GM12878 (cell line): ENCODE results near the gene CDC42BPB. TPM values are rescaled to one million over a fixed set of nuclear protein-coding genes. Genes with fewer than 3 reads are reported as not detected.

Experiments
- ATAC-seq: fragments of 200-7000 bp; cut with Tn5 transposase; 3 replicates; pipeline ENCODE4 v1.9.1; 2020; ENCODE audit warnings: mild to moderate bottlenecking, moderate library complexity
- BruUV-seq: library from RNA; stranded (reverse); fragments of 400-500 nt; replicated peaks from 2 replicates; lab custom pipeline; 2021; lab: Mats Ljungman, UMichigan
- CTCF ChIA-PET: fragments of 300-600 bp; sonication (Branson Sonifier 250); formaldehyde crosslinking; extraction: SDS; loops from one replicate; lab custom pipeline; 2021; ENCODE audit warnings: inconsistent platforms; lab: Yijun Ruan, JAX
- POLR2A ChIA-PET: fragments of 350-600 bp; formaldehyde crosslinking; extraction: SDS; loops from one replicate; lab custom pipeline; 2021; ENCODE audit warnings: inconsistent platforms; lab: Charles Lee
- RAD21 ChIA-PET: fragments of 300-600 bp; sonication (Branson Sonifier 250); formaldehyde crosslinking; loops from one replicate; lab custom pipeline; 2023; ENCODE audit warnings: antibody characterized with exemption; ENCODE audit not compliant: unreplicated experiment; lab: Charles Lee
- SMC1A ChIA-PET: fragments of 300-600 bp; sonication (Branson Sonifier 250); formaldehyde crosslinking; loops from one replicate; lab custom pipeline; 2023; ENCODE audit not compliant: unreplicated experiment, uncharacterized antibody; lab: Charles Lee
- DNase-seq: peaks from one replicate; pipeline ENCODE4 v3.0.0-alpha.2; 2011; ENCODE audit warnings: low read depth, low spot score
- FAIRE-seq: peaks from 3 replicates; lab custom pipeline; 2011; peaks lifted over from hg19 to GRCh38; lab: Jason Lieb, UNC
- H2AFZ ChIP-seq: 2 replicates; pipeline ENCODE4 v1.6.0; 2011; ENCODE audit warnings: low read depth, low read length, control low read depth; ENCODE audit not compliant: control insufficient read depth
- H3K27ac ChIP-seq: 2 replicates; pipeline ENCODE4 v1.5.1; 2011; ENCODE audit warnings: control low read depth; ENCODE audit not compliant: control insufficient read depth, insufficient read depth
- H3K27me3 ChIP-seq, 2 experiments: replicated peaks in 1 of 2; 2 replicates each; pipeline versions ENCODE4 v1.6.0 to v1.6.1; 2011; ENCODE audit warnings: low read length in 1 of 2; ENCODE audit not compliant: control insufficient read depth in 2 of 2, insufficient read depth in 2 of 2
- H3K36me3 ChIP-seq, 2 experiments: 2 replicates each; pipeline ENCODE4 v1.5.1; 2011; ENCODE audit warnings: low read length in 1 of 2; ENCODE audit not compliant: control insufficient read depth in 2 of 2, insufficient read depth in 2 of 2
- H3K4me1 ChIP-seq: 2 replicates; pipeline ENCODE4 v1.6.1; 2011; ENCODE audit warnings: mild to moderate bottlenecking, low read length, moderate library complexity, mixed read lengths; ENCODE audit not compliant: control insufficient read depth, insufficient read depth
- H3K4me2 ChIP-seq: 2 replicates; pipeline ENCODE4 v1.6.0; 2011; ENCODE audit warnings: control low read depth; ENCODE audit not compliant: control insufficient read depth, insufficient read depth
- H3K4me3 ChIP-seq: fragments of 200-600 bp; sonication (generic); 2 replicates; pipeline ENCODE4 v1.5.1; 2016
- H3K79me2 ChIP-seq: 2 replicates; pipeline ENCODE4 v1.6.0; 2011; ENCODE audit warnings: low read length; ENCODE audit not compliant: control insufficient read depth, insufficient read depth
- H3K9ac ChIP-seq: 2 replicates; pipeline ENCODE4 v1.8.0; 2011; ENCODE audit warnings: low read length, control low read depth, mixed read lengths; ENCODE audit not compliant: control insufficient read depth, insufficient read depth
- H3K9me3 ChIP-seq: replicated peaks from 3 replicates; pipeline ENCODE4 v1.5.1; 2011; ENCODE audit warnings: mild to moderate bottlenecking, low read length; ENCODE audit not compliant: control insufficient read depth, insufficient read depth
- H4K20me1 ChIP-seq: 2 replicates; pipeline ENCODE4 v1.6.0; 2011; ENCODE audit not compliant: control insufficient read depth, insufficient read depth
- CBFB ChIP-seq: IDR thresholded peaks from 2 replicates; pipeline ENCODE4 v1.6.1; 2016; ENCODE audit warnings: antibody characterized with exemption, low read depth
- CBX5 ChIP-seq: sonication (generic); IDR thresholded peaks from 2 replicates; pipeline ENCODE4 v1.6.1; 2016; ENCODE audit warnings: low read depth, moderate library complexity, mild to moderate bottlenecking, inconsistent platforms
- EED ChIP-seq: sonication (generic); IDR thresholded peaks from 2 replicates; pipeline ENCODE4 v1.6.1; 2016; ENCODE audit warnings: antibody characterized with exemption, low read depth
- GATAD2B ChIP-seq: fragments of 450-650 bp; conservative IDR thresholded peaks from 2 replicates; pipeline ENCODE4 v1.6.1; 2017; ENCODE audit warnings: low read depth, mild to moderate bottlenecking, moderate library complexity
- HDAC2 ChIP-seq: fragments of 200-600 bp; sonication (generic); IDR thresholded peaks from 2 replicates; pipeline ENCODE4 v1.6.1; 2017
- IKZF1 ChIP-seq: fragments of 450-650 bp; conservative IDR thresholded peaks from 2 replicates; pipeline ENCODE4 v1.6.1; 2017; ENCODE audit warnings: antibody characterized with exemption, mild to moderate bottlenecking
- MTA2 ChIP-seq: fragments of 450-650 bp; IDR thresholded peaks from 2 replicates; pipeline ENCODE4 v1.6.1; 2016; ENCODE audit warnings: low read depth, mild to moderate bottlenecking, moderate library complexity
- RAD51 ChIP-seq: fragments of 450-650 bp; IDR thresholded peaks from 2 replicates; pipeline ENCODE4 v1.6.1; 2016; ENCODE audit warnings: moderate library complexity, mild to moderate bottlenecking, inconsistent platforms
- RCOR1 ChIP-seq: conservative IDR thresholded peaks from 2 replicates; pipeline ENCODE4 v1.6.1; 2012; ENCODE audit warnings: low read depth, low read length, improper control_type of control experiment
- RFX5 ChIP-seq: IDR thresholded peaks from 2 replicates; pipeline ENCODE4 v1.6.1; 2011; ENCODE audit warnings: low read depth, low read length, improper control_type of control experiment
- SREBF2 ChIP-seq: IDR thresholded peaks from 2 replicates; pipeline ENCODE4 v1.6.1; 2012; ENCODE audit warnings: mild to moderate bottlenecking, low read length
- ZNF384 ChIP-seq: IDR thresholded peaks from 2 replicates; pipeline ENCODE4 v1.6.1; 2012; ENCODE audit warnings: low read depth, mild to moderate bottlenecking, low read length, improper control_type of control experiment, borderline replicate concordance
- WGBS: methylation state at CpG from one replicate; pipeline ENCODE4 v1.1.6; 2016; ENCODE audit warnings: low lambda C conversion rate; ENCODE audit not compliant: insufficient replicate concordance, insufficient coverage; ENCODE audit errors: missing lambda C conversion rate; 5-methylcytosine and 5-hydroxymethylcytosine counted together
- in situ Hi-C: fragments of 300-500 bp; cut with MboI; formaldehyde crosslinking; loops from 9 replicates; pipeline ENCODE4 v1.14.3; 2018; ENCODE audit warnings: mixed read lengths
- intact Hi-C: fragments of 100-400 bp; cut with micrococcal nuclease; formaldehyde crosslinking; loops from one replicate; pipeline ENCODE4 v1.14.2; 2022; ENCODE audit not compliant: unreplicated experiment
- polyA plus RNA-seq, 11 experiments: library from polyadenylated mRNA; depleted of rRNA in 4 of 11; unstranded in 6 of 11; stranded (reverse) in 5 of 11; fragments of >200 nt; fragmentation: Nextera tagmentation in 4 of 11; fragmentation: Illumina TruSeq in 1 of 11; extraction: Ambion mirVana in 4 of 11; extraction: Trizol in 1 of 11; gene quantifications; 1 replicate in 1 of 11; 2 replicates in 10 of 11; pipeline versions ENCODE4 v1.2.1 to v1.2.3, GENCODE V29; 2011 to 2016; ENCODE audit warnings: inconsistent platforms in 2 of 11, missing spikeins in 2 of 11, low read depth in 1 of 11
- total RNA-seq, 4 experiments: library from RNA; depleted of rRNA in 3 of 4; stranded (reverse); fragments of >200 nt in 3 of 4; fragmentation: Illumina TruSeq in 1 of 4; extraction: Trizol in 1 of 4; gene quantifications; 2 replicates each; pipeline versions ENCODE4 v1.2.1 to v1.2.3, GENCODE V29; 2013 to 2021
- TF ChIP-seq, protein P1 (sequence below): IDR thresholded peaks from 2 replicates; pipeline ENCODE4 v1.6.1; 2012; ENCODE audit warnings: improper control_type of control experiment, low read depth, low read length; ENCODE audit not compliant: insufficient replicate concordance
- TF ChIP-seq, protein P2 (sequence below): fragments of 450-650 bp; formaldehyde crosslinking; IDR thresholded peaks from 2 replicates; pipeline ENCODE4 v1.5.0; 2022; ENCODE audit warnings: mild to moderate bottlenecking, missing genetic modification characterization
- TF ChIP-seq, protein P3 (sequence below): IDR thresholded peaks from 2 replicates; pipeline ENCODE4 v1.6.1; 2011; ENCODE audit warnings: borderline replicate concordance, low read depth, mild to moderate bottlenecking, moderate library complexity, low read length; ENCODE audit not compliant: insufficient read depth, poor library complexity, severe bottlenecking

Gene CDC42BPB
- total and polyA plus RNA-seq, 10 of the 15 experiments (the other 5 are each of a cell fraction or from before 2014, with no cell fraction given): 0.42 to 22.1 (median 13.3) TPM

DNA sequence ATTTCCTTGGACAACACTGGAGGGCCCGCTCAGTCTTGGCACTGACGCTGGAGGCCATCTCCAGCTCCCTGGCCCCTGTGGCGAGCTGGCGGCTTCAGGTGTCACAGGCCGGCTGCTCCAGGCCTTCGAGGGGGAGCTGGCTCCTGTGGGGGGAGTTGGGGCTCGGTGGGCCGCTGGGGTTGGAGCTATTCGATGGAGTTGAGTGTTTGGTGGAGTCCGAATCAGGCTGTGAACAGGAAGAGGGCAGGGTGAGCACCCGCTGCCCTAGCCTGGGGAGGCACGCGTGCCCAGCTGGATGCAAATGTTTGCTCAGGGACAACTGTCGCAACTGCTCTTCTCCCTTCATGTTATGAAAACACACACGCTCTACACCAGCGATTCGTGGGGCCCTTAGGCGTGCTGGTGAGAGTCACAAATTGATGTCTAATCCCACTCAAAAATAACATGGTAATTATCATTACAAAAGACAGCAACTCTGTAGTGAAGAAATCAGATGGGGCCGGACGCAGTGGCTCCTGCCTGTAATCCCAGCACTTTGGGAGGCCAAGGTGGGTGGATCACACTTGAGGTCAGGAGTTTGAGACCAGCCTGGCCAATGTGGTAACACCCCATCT, 123.6 kb downstream of the CDC42BPB start:
- no TSS peak for BruUV-seq
- in situ Hi-C loops (no loop called here), intact Hi-C loops (no loop called here)
- no peak overlapping the region for H3K27ac ChIP-seq
- H3K4me1 ChIP-seq: peaks cover 15% of the 10 kb centered on the region
- no peak overlapping the region for H3K4me2 ChIP-seq
- ChIA-PET POLR2A (no interaction called here), RAD21 (no interaction called here)
- no peak overlapping the region for H3K4me3 ChIP-seq
- no peak overlapping the region for H2AFZ ChIP-seq
- 93% methylated on average over 20 of the region's 20 CpGs for WGBS
- no peak overlapping the region for H3K9ac ChIP-seq
- no peaks in the 10 kb centered on the region for H3K9me3 ChIP-seq
- FAIRE-seq: no peak
- no peaks in the 10 kb centered on the region for H3K79me2 ChIP-seq
- no peak for DNase-seq
- TF ChIP-seq CBX5 (no peak), MTA2 (no peak), SREBF2 (no peak), CBFB (no peak), RFX5 (no peak), ZNF384 (no peak), HDAC2 (no peak), IKZF1 (no peak), GATAD2B (no peak), EED (no peak), RAD51 (no peak), RCOR1 (no peak)
- TF ChIP-seq, protein P1, sequence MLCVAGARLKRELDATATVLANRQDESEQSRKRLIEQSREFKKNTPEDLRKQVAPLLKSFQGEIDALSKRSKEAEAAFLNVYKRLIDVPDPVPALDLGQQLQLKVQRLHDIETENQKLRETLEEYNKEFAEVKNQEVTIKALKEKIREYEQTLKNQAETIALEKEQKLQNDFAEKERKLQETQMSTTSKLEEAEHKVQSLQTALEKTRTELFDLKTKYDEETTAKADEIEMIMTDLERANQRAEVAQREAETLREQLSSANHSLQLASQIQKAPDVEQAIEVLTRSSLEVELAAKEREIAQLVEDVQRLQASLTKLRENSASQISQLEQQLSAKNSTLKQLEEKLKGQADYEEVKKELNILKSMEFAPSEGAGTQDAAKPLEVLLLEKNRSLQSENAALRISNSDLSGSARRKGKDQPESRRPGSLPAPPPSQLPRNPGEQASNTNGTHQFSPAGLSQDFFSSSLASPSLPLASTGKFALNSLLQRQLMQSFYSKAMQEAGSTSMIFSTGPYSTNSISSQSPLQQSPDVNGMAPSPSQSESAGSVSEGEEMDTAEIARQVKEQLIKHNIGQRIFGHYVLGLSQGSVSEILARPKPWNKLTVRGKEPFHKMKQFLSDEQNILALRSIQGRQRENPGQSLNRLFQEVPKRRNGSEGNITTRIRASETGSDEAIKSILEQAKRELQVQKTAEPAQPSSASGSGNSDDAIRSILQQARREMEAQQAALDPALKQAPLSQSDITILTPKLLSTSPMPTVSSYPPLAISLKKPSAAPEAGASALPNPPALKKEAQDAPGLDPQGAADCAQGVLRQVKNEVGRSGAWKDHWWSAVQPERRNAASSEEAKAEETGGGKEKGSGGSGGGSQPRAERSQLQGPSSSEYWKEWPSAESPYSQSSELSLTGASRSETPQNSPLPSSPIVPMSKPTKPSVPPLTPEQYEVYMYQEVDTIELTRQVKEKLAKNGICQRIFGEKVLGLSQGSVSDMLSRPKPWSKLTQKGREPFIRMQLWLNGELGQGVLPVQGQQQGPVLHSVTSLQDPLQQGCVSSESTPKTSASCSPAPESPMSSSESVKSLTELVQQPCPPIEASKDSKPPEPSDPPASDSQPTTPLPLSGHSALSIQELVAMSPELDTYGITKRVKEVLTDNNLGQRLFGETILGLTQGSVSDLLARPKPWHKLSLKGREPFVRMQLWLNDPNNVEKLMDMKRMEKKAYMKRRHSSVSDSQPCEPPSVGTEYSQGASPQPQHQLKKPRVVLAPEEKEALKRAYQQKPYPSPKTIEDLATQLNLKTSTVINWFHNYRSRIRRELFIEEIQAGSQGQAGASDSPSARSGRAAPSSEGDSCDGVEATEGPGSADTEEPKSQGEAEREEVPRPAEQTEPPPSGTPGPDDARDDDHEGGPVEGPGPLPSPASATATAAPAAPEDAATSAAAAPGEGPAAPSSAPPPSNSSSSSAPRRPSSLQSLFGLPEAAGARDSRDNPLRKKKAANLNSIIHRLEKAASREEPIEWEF: no peak
- TF ChIP-seq, protein P2, sequence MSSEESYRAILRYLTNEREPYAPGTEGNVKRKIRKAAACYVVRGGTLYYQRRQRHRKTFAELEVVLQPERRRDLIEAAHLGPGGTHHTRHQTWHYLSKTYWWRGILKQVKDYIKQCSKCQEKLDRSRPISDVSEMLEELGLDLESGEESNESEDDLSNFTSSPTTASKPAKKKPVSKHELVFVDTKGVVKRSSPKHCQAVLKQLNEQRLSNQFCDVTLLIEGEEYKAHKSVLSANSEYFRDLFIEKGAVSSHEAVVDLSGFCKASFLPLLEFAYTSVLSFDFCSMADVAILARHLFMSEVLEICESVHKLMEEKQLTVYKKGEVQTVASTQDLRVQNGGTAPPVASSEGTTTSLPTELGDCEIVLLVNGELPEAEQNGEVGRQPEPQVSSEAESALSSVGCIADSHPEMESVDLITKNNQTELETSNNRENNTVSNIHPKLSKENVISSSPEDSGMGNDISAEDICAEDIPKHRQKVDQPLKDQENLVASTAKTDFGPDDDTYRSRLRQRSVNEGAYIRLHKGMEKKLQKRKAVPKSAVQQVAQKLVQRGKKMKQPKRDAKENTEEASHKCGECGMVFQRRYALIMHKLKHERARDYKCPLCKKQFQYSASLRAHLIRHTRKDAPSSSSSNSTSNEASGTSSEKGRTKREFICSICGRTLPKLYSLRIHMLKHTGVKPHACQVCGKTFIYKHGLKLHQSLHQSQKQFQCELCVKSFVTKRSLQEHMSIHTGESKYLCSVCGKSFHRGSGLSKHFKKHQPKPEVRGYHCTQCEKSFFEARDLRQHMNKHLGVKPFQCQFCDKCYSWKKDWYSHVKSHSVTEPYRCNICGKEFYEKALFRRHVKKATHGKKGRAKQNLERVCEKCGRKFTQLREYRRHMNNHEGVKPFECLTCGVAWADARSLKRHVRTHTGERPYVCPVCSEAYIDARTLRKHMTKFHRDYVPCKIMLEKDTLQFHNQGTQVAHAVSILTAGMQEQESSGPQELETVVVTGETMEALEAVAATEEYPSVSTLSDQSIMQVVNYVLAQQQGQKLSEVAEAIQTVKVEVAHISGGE (CRISPR knock-in tag): no peak
- TF ChIP-seq, protein P3, sequence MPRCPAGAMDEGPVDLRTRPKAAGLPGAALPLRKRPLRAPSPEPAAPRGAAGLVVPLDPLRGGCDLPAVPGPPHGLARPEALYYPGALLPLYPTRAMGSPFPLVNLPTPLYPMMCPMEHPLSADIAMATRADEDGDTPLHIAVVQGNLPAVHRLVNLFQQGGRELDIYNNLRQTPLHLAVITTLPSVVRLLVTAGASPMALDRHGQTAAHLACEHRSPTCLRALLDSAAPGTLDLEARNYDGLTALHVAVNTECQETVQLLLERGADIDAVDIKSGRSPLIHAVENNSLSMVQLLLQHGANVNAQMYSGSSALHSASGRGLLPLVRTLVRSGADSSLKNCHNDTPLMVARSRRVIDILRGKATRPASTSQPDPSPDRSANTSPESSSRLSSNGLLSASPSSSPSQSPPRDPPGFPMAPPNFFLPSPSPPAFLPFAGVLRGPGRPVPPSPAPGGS: no peak
- TF ChIP-seq, all 136 proteins: peak for 0
- peaks cover 0 to 1% of the 10 kb centered on the region in 2 experiments; a peak in 1 of 4 replicates for H3K36me3 ChIP-seq
- peaks cover 4 to 6% of the 10 kb centered on the region in 2 experiments for H3K27me3 ChIP-seq
- ChIA-PET CTCF (no interaction called here), SMC1A (no interaction called here)
- ATAC-seq: no peak
- H4K20me1 ChIP-seq: no peaks in the 10 kb centered on the region
